Chondrocyte (in vitro differentiated cells): Measurements from ENCODE around the gene APOE. TPM values are rescaled to one million over a fixed set of nuclear protein-coding genes. Genes with fewer than 3 reads are reported as not detected.

Source experiments
- DNase-seq: peaks from one replicate; pipeline ENCODE4 v3.0.0; 2021; ENCODE audit warnings: mixed read lengths, low spot score
- H3K27ac Mint-ChIP-seq: one replicate; pipeline ENCODE4 v1.8.0; 2021; ENCODE audit warnings: mild to moderate bottlenecking, moderate library complexity, mixed read lengths; ENCODE audit not compliant: unreplicated experiment
- H3K27me3 Mint-ChIP-seq: 2 replicates; pipeline ENCODE4 v1.8.0; 2021; ENCODE audit warnings: low read depth, mixed read lengths
- H3K36me3 Mint-ChIP-seq: 2 replicates; pipeline ENCODE4 v1.8.0; 2021; ENCODE audit warnings: low read depth, mixed read lengths
- H3K4me1 Mint-ChIP-seq: 2 replicates; pipeline ENCODE4 v1.8.0; 2021; ENCODE audit warnings: low read depth, mild to moderate bottlenecking, mixed read lengths
- H3K4me3 Mint-ChIP-seq: one replicate; pipeline ENCODE4 v1.8.0; 2021; ENCODE audit warnings: mild to moderate bottlenecking, moderate library complexity, mixed read lengths; ENCODE audit not compliant: unreplicated experiment
- H3K9me3 Mint-ChIP-seq: 2 replicates; pipeline ENCODE4 v1.8.0; 2021; ENCODE audit warnings: low read depth, mixed read lengths
- total RNA-seq: library from RNA; stranded (reverse); gene quantifications from 3 replicates; pipeline ENCODE4 v1.2.1, GENCODE V29; 2021
- TF ChIP-seq, protein P1 (sequence below): fragments of 200-600 bp; sonication (generic); IDR thresholded peaks from 2 replicates; pipeline ENCODE4 v1.5.0; 2021; ENCODE audit warnings: antibody characterized with exemption, mild to moderate bottlenecking, moderate library complexity

Gene APOE
- total RNA-seq, 1 donor from 2014 or later: 178 TPM

DNA sequence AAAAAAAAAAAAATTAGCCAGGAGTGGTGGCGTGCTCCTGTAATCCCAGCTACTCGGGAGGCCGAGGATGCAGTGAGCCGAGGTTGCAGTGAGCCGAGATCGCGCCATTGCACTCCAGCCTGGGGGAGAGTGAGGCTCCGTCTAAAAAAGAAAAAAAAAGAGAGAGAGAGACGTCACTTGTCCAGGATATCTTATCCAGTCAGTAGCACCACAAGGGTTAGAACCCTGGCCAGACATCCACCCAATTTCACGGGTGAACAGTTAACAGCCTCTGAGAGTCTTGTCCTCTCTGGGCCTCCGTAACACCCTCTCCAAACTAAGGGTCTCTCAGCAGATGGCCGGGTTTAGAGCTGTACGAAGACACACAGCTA lies 48.7 kb downstream of the APOE start:
- Mint-ChIP-seq H3K27ac (peak overlapping the region; percentile 99), H3K9me3 (no peaks in the 10 kb centered on the region), H3K4me1 (peaks cover 41% of the 10 kb centered on the region), H3K4me3 (peak overlapping the region; percentile 97), H3K36me3 (no peaks in the 10 kb centered on the region), H3K27me3 (no peaks in the 10 kb centered on the region)
- no peak for DNase-seq
- TF ChIP-seq, protein P1, sequence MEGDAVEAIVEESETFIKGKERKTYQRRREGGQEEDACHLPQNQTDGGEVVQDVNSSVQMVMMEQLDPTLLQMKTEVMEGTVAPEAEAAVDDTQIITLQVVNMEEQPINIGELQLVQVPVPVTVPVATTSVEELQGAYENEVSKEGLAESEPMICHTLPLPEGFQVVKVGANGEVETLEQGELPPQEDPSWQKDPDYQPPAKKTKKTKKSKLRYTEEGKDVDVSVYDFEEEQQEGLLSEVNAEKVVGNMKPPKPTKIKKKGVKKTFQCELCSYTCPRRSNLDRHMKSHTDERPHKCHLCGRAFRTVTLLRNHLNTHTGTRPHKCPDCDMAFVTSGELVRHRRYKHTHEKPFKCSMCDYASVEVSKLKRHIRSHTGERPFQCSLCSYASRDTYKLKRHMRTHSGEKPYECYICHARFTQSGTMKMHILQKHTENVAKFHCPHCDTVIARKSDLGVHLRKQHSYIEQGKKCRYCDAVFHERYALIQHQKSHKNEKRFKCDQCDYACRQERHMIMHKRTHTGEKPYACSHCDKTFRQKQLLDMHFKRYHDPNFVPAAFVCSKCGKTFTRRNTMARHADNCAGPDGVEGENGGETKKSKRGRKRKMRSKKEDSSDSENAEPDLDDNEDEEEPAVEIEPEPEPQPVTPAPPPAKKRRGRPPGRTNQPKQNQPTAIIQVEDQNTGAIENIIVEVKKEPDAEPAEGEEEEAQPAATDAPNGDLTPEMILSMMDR: no peak

DNA sequence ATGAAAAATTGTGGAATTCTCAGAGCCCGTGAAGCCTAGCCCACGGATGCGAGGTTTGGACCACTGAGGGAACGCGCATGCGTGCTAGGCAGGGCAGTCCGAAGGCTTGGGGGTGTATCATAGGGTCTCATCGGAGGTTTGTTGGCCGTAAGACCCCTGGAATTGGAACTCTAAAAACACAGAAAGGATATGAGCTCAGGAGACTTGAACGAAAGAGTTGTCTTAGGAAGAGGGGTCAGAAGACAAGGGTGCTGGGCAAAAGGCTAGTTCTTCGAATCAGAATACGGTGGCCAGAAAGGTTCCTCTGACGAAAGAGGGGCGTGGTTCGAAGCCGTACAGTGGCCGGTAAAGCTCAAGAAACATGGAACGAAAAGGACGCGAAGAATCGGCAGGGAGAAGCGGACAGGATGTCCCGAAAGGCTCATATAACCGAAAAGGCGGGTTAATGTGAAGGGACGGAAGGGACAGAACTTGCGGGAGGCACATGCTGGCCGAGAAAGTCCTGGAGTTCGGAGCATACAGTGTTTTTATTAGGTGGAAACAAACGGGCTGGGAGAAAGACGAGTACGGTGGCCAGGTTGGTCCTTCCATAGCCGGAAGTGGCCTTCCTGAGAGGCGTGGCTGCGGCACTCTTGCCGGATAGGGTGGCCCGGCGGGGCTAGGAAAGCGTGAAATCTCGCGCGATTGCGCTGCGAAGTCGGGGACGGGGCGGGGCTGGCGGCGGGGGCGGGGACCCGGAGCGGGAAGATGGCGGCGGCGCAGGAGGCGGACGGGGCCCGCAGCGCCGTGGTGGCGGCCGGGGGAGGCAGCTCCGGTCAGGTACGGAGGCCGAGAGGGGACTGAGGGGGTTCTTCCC lies 49.3 kb downstream of the APOE start, which contains the start of gene CLPTM1:
TSS of gene CLPTM1 (plus strand) at position 732 of the 856 bp plus-strand sequence. CDS start at position 748, 16 bp downstream.
- DNase-seq: peak; percentile 98
- Mint-ChIP-seq H3K9me3 (no peaks in the 10 kb centered on the region), H3K36me3 (no peaks in the 10 kb centered on the region), H3K4me1 (peaks cover 44% of the 10 kb centered on the region), H3K27me3 (no peaks in the 10 kb centered on the region), H3K4me3 (peak within 1 kb of the TSS; percentile 97), H3K27ac (peak within 1 kb of the TSS; percentile 99)
- TF ChIP-seq, protein P1: peak; percentile 10

DNA sequence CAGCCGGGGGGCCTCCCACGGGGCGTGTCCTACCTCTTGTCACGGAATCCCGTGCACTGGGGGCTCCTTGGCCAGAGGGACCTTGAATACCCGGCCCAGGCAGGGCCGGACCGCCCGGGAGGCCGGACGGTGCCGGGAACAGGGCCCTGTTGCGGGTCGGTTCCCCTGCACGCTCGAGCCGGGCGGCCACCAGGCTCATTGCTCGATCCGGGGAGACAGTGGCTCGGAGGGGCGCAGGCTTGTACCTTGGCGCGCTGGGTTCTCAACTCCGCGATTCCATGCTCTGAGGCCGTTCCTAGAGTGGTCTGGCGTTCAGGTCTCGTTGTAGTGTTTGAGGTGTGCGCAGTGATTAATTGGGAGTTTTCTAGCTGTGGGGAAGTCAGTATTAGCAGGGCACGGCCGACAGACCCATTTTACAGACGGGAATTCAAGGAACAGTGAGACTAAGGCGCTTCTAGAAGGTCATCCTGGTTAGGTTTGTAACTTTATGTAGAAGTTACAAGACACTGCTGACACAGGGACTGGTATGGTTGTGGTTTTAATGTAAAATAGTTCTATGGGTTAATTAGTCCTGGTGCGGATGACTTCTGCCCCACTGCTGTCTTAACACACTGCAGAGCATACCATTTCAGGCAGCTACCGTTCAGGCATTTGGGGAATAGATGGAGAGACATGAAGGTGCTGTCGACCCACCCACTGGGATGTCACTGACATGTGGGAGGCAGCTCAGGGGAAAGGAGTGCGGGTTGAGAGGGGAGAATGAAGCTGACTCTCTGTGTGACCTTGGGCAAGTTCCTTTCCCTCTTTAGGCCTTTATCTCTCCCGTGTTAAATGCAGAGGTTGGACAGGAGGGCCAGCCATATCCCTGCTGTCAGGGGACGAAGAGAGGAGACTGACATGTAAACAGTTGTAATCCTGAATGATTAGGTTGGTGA lies 50.2 kb downstream of the APOE start:
- H3K27me3 Mint-ChIP-seq: no peaks in the 10 kb centered on the region
- no peaks in the 10 kb centered on the region for H3K9me3 Mint-ChIP-seq
- H3K27ac Mint-ChIP-seq: peak overlapping the region; percentile 59
- H3K36me3 Mint-ChIP-seq: no peaks in the 10 kb centered on the region
- TF ChIP-seq, protein P1: peak; percentile 2
- no peak for DNase-seq
- H3K4me1 Mint-ChIP-seq: peaks cover 44% of the 10 kb centered on the region
- peak overlapping the region; percentile 97 for H3K4me3 Mint-ChIP-seq

DNA sequence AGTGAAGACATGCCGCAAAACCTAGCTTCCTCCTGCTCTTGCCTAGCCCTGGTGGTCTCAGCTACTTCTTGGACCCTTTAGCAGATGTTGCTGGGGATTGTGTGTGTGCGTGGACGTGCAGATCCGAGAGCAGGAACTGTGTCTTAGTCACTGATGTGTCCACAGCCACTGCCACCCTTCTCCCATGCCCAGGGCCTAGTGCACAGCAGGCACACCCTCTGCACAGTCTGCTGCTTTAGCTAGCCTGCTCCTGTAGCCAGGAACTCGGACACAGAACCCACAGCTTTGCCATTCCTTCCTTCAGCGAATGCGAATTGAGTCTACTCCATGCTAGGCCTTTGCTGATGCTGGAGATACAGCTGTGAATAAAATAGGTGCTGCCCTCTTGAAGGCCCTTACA lies 51.9 kb downstream of the APOE start:
- Mint-ChIP-seq H3K4me3 (no peak overlapping the region), H3K27me3 (no peaks in the 10 kb centered on the region), H3K4me1 (peaks cover 41% of the 10 kb centered on the region), H3K27ac (no peak overlapping the region), H3K36me3 (peaks cover 3% of the 10 kb centered on the region), H3K9me3 (no peaks in the 10 kb centered on the region)
- DNase-seq: no peak
- TF ChIP-seq, protein P1: no peak

DNA sequence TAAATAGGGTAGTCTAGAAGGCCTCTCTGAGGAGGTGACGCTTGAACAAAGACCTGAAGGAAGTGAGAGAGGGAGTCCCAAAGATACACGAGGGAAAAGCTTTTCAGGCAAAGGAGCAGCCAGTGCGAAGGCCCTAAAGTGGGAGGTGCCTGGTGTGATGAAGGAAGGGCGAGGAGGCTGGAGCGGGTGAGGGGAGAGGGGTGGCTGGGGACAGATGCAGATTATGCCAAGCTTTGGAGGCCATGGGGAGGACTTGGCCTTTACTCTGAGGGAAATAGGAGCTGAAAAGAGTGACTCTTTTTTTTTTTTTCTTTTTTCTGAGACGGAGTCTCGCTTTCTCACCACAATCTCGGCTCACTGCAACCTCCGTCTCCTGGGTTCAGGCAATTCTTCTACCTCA lies 52.5 kb downstream of the APOE start:
- Mint-ChIP-seq H3K4me3 (no peak overlapping the region), H3K27ac (peak overlapping the region; percentile 30), H3K36me3 (peaks cover 3% of the 10 kb centered on the region), H3K27me3 (no peaks in the 10 kb centered on the region), H3K9me3 (no peaks in the 10 kb centered on the region), H3K4me1 (peaks cover 41% of the 10 kb centered on the region)
- TF ChIP-seq, protein P1: no peak
- DNase-seq: no peak
